Activated CD4-positive, alpha-beta T cell treated with anti-CD3 and anti-CD28 coated beads, Interleukin-2, amount 50 U/mL, for 4 hours (primary cell): ENCODE measurements around the gene SUGCT.

Experiments
- DNase-seq, 2 experiments: peaks; one replicate each; pipeline ENCODE4 v3.0.0-alpha.2; 2020

SUGCT gene

DNA sequence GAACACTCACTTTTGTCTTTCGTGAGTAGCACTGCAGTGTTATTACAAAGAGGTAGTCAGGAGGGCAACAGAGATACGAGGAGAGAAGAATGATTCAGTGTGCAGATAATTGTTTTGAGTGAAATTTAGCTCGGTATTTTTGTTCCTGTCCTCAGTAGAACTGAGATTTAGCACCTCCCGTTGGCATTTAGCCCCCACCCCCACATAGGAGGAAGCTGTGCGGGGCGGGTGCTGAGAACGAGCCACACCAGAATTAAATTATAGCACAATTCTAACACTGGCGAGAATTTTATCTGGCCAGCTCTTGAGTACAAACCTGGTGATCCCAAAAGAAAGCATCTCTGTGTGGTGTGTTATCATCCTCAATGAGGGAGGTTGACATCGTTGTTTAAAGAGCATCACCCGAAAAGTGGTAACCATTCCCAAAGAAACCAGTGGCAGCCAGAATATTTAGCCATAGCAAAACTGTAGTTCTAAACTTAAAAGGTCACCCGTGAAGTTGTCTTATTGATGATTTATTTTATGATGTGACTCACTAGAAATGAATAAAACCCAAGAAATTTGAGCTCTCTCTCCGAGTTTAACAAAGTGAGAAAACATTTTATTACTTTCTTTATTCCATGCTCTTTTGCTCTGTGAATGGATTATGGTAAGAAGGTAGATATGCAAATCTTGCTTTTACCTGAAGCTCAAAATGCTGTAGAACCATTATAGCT, 612.2 kb downstream of the SUGCT start:
- no peak for DNase-seq

GRCh38 chr7:40747856-40748255, 613.1 kb downstream of the SUGCT start:
- DNase-seq, result no peak

DNA sequence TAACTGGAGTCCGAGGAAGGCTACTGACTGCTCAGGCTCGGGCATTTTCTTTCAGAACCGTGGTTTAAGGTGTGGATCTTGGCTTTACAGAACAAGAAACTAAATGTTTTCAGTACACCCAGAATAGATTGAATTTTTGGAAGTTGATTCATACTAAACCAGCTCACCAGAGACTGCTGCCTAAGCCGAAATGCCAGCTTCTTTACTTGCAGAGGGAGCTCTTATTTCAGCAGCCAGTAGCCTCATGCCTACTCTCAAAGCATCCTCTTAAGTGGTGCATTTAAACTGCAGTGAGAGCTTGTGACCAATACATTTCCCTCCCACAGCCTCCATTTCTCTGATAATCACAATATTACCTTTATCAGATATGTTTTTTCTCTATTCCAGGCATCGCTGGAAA, 615.1 kb downstream of the SUGCT start:
- DNase-seq, result no peak

GRCh38 chr7:40753455-40753854, 618.6 kb downstream of the SUGCT start:
- DNase-seq, result no peak

DNA sequence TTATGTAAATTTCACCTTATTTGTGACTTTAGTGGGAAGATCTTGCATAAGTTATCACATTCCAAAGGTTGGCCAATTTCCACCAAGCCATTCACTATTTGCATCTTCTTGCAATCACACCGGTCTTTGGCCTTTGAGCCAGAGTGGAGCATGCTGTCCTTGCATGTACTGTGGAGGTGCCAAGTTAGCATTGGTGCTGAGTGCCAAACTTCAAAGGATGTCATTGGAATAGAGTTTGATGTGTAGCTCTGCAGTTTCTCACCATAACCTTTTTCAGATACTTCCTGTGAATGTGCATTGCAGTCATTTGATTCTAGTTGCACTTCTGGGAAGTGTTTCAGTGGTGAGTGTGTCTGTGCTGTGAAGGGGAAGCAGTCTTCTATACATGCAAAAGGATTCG, 620.6 kb downstream of the SUGCT start:
- no peak for DNase-seq

DNA sequence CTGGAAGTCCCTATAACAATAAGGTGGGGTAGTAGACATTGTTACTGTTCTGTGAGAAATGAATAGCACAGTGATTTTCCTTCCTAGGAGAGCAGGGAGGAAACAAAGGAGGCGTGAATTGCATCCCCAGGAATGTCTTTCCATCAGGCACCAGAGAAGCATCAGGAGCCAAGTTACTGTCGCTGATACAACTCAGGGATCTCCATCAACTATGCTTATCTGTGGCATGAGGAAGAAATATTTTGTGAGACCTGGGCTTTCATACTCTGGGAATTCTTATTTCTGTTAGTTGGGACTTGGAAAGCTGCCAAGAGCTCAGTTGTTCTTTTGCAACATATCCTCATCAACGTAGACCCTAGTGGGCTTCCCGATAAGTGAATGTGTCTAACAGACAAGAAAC, 622.3 kb downstream of the SUGCT start:
- no peak for DNase-seq

DNA sequence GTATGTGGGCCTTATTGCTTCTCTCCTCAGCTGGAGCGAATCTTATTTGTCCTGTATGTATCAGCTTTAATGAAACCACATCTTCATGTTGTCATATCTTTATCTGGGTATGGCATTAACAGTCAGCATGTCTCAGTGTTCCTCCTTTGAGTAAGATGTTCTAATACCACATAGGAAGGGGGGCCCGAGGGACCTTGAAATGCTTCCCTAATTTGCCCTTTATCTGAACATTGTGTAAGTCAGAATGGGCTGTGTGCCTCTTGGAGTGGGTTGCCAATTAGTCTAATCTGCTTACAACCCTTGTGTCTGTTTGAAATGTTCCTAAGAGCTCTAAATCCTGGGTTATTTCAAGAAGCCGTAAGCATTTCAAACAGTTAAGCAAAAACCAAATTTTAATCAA, 623.8 kb downstream of the SUGCT start:
- DNase-seq, result no peak

DNA sequence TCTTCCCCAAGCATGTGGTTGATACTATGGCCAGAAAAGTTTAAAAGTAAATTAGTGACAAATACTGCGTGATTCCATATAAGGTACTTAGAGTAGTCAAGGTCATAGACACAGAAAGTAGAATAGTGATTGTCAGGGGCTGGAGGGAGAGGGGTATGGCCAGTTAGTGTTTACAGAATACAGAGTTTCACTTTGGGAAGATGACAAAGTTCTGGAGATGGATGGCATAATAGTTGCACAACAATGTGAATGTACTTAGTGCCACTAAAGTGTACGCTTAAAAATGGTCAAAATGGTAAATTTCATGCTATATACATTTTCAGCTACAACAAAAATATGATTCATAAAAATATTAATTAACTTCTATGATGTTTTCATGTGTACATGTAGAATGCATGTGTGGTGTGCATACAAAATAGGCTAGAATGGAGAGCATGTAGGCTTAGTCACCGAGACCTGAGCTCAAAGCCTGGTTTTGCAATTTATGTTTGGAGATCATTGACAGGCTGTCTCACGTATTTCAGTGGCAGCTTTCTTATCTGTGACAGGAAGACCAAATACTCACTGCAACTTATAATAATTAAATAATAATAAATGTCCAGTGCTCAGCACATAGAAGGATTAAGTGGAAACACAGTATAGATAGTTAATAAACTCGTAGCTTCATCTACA, 625.6 kb downstream of the SUGCT start:
- no peak for DNase-seq

- no peak for DNase-seq
These were observed 626.2 kb downstream of the SUGCT start for GRCh38 chr7:40760987-40761386.

DNA sequence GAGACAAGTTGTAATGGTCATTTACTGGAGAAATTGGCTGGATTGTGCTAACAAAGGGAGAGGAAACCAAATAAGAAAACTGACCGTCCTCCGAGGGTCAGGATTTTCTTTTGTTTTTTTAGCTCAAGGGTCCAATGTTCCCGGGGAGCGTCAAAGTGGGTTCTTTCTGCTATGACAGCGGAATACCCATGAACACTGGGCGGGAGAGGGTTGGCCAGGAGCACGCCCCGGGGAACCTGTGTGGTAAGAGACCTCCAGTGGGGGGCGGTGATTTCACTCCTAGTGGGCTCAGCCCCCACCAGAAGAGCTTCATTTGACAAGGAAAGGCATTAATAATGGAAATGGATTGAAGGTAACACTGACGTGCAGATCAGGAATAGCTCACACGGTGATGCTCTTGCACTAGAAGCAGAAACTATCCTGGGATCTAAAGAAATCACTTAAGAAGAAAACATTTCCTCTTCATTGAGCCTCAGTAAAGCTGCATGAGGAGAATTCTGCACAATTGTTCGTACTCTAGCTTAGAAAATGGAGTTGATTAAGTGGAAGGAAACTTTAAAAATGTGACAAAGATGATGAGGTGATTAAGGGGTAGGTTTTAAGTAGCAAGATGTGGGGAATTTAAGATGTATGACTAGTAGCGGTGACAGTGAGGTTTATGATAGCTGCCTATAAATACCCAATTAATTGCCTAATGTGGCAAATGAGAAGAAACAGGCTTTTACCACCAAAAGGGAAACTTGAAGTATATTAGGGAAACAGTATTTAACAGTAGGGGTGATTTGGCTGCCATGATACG, 627.2 kb downstream of the SUGCT start:
- DNase-seq, result no peak

DNA sequence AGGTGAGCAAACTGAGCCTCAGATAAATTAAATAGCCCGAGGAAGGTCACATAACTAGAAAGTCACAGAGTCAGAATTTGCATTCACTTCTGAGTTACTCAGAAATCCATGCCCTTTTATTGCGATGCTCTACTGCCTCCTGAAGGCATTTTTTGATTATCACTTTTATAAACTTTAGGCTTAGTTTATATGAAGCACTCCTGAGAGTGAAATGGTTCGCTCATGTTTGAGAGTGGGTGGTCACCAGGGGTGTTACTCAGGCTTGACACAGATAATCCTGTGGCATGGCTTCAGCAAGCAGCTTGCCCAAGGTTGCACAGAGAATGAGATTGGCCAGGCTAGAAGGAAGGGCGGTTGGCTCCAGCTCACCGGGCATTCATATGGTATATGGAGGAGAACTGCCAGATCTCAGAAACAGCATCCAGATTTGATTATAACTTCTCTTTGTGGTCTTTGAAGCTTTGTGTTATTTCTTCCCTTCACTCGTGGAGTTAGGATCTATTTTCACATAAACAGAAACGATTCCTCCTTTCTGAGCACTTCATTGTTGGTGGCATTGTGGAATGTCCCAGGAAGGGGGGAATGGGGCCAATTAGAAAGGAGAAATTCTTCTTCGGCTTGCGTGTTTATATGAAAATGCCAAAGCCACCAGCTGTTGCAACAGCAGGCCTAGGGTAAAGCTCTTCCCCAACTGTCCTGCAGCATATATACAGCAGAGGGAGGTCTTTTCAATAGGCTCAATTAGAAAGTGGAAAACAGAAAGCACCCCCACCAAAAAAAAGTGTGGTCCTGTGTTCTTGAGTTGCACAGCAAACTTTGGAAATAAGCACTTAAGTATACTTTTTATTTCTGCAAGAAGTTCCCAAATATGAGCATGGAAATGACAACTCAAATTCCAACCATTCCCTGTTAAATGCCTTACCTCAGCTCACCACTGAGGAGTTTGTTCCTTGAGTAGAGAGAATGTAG, 628.8 kb downstream of the SUGCT start:
- DNase-seq, result no peak

DNA sequence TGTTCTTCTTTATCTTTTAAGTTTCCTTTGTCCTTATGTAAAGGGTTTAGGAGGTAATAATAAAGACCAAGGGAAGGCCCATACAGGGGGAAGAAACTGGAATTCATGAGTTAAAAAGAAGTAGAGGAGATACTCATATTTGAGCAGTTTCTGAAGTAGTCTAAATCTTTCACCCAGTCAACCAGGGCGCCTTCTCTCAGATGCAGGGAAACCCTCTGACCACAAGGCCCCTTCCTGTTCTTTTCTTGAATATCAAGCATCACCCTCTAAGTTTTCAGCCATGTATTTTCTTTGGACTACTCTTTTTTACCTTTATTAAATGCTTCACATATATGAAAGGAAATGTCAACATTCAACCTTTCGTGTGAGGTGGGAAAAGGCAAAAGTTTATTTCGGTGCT, 630.8 kb downstream of the SUGCT start:
- no peak for DNase-seq

DNA sequence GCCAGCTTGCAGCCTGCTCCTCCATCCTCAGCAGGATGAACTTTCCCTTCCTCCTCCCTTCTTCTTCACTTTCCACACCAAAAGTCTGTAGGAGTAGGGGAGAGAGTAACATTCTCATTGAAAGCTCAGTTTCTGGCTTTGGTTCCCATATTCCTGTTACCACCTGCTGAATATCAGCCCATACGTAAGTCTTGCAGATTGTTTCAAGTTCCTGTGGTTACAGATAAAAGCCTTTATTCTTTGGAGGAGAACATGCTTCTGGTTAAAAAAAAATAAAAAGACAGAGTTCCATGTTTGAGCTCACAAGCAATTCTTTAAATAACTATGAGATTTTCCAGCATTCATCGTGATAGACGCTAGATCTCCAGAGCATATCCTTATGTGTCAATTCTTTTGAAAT, 637.3 kb downstream of the SUGCT start:
- DNase-seq, result no peak

GRCh38 chr7:40773656-40774055, 638.9 kb downstream of the SUGCT start:
- no peak for DNase-seq

- no peak for DNase-seq
These were observed 641.1 kb downstream of the SUGCT start for GRCh38 chr7:40775877-40776276.

GRCh38 chr7:40777730-40778312, 643.0 kb downstream of the SUGCT start:
- no peak for DNase-seq

DNA sequence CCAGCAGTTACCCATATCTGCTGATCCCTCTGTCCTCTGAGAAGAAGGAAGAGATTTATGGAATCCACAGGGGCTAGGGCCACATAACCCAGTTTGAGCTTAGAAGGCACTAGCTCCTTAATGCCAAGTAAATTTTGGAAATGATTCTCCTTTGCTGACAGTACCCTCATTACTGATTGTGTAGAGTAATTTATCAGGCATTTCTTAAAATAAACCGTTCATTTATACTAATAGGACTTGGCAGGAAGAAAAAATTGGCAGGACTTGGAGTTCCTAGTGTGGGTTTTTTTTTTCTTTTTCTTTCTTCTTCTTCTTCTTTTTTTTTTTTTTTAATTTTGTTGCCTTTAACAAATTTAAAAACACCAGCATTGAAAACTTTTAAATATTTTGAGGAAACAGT, 645.7 kb downstream of the SUGCT start:
- no peak for DNase-seq

DNA sequence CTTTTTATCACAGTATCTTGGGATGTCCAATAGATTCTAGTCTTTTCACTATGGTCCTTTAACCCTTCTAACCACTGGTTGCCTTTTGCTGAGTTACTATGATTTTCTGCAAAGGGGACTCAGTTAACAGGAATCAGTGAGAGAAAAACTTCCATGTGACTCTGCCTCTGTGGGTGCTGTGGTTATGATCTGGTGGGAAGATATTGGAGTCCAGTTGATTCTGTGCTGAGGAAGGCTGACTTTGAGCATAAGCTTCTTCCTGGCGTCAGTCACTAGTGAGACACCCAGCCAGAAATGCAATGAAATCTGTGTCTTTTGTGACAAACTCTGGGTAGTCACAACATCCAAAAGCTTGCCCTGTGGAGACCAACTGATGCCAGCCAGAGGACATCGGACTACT, 648.0 kb downstream of the SUGCT start:
- no peak for DNase-seq

- no peak for DNase-seq
These were observed 649.4 kb downstream of the SUGCT start for GRCh38 chr7:40784176-40784575.

GRCh38 chr7:40786909-40787308, 652.1 kb downstream of the SUGCT start:
- DNase-seq, result no peak

GRCh38 chr7:40793132-40793531, 658.3 kb downstream of the SUGCT start:
- no peak for DNase-seq

DNA sequence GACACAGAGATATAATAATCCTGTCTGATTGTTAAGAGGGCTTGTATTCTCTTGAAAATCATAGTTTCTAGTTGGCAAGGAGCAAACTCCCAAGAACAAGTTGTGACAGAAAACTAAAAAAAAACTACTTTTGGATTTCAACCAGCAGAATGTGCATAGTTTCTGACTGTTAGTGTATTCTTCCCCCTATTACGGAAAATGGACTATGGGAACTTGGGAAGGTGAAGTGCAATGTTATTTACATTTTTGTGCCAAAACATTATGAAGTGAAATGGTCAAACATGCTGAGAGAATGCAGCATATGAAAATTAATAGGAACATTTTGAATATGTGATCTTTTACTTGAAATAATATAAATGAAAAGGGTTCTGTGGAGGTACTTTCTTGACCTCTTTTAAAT, 660.8 kb downstream of the SUGCT start:
- no peak for DNase-seq
